Smooth muscle cell of the brain vasculature (primary cell): Measurements from ENCODE around the gene PTPRCAP.
"Not testable (repeated sequence)": the region's sequence is repeated elsewhere in the genome, so short reads cannot be mapped to it uniquely, and the experiment has no call there.

Experiments
- DNase-seq: peaks from one replicate; pipeline ENCODE4 v3.0.0-alpha.2; 2012; ENCODE audit warnings: low read depth, low spot score

PTPRCAP gene

GRCh38 chr11:67427364-67427859 is 10.1 kb downstream of the PTPRCAP start:
- DNase-seq: not testable (repeated sequence)

GRCh38 chr11:67423891-67424613 is 13.4 kb downstream of the PTPRCAP start:
- DNase-seq: no peak

GRCh38 chr11:67423466-67423865 is 14.0 kb downstream of the PTPRCAP start:
- DNase-seq: no peak

GRCh38 chr11:67422891-67423290 is 14.6 kb downstream of the PTPRCAP start:
- DNase-seq: no peak

- DNase-seq: no peak
Observed at GRCh38 chr11:67421430-67422031, 16.0 kb downstream of the PTPRCAP start.

DNA sequence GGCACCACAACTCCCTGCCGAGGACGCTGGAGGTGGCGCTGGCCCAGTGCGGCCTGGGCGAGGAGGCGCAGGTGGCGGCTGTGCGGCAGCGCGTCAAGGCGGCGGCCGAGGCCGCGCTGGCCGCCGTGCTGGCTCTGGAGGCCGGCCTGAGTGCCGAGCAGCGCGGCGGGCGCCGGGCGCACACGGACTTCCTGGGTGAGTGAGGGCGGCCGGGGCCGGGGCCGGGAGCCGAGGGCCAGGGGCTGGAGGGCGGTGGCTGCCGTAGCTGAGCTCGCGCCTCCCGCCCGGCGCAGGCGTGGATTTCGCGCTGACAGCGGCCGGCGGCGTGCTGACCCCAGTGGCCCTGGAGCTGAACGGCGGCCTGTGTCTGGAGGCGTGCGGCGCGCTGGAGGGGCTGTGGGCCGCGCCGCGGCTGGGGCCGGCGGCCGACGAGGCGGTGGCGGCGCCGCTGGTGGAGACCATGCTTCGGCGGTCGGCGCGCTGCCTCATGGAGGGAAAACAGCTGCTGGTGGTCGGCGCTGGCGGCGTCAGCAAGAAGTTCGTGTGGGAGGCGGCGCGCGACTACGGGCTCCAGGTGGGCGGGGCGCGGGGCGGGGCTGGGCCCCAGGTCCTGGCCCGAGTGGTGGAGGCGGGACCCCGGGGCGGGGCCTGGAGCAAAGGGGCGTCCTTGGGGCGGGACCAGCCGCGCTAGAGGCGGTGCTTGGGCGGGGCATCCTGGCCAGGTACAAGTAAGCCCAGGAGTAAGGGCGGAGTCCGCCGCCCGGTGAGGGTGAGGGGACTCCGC is 16.6 kb downstream of the PTPRCAP start:
- DNase-seq: peak; percentile 74

DNA sequence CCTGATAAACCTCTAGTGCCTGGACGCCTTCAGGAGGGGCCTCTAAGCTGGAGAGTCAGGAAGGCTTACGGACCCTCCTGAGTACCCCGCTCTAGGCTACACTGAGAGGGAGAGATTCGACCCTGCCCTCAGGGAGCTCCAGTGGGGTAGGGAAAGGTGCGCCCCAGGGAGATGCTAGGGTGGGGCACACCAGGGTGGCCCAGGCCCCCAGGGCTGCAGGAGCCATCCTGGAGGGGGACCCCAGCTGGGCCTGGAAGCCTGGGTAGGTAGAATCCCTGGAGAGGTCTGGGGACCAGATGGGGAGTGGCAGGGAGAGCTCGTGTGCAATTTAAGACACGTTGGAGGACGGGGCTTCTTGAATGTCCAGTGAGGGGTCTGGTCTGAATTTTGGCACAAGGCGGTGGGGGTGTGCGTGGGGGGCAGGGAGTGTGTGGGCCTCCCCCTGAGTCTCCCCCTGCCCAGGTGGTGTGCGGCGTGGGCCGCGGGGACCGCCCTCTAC is 17.3 kb downstream of the PTPRCAP start:
- DNase-seq: no peak

DNA sequence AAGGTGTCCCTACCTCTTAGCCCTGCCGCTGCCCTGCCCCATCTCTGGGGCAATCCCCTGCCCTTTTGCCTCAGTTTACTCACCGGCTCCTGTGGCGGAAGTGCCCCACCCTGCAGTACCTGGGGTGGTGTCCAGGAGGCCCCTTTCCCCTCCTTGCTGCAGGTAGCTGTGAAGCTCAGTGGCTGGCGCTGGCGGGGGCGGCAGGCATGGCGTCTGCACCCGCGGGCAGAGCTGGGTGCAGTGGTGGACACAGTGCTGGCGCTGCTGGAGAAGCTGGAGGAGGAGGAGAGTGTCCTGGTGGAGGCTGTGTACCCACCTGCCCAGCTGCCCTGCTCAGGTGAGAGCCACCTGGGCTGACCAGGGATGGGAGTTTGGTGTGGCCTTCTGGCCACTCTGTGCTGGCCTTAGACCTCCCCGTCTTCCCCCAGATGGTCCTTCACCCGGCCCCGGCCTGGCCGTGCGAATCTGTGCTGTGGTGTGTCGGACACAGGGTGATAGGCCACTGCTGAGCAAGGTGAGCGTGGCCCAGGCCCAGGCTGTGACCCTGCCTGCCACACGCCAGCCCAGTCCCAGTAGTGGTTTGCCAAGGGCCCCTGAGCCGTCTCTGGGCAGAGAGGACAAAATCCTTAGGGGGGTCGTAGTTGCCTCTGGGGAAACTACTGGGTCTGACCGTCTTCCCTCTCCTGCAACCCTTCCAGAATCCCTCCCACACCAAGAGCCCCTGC is 18.0 kb downstream of the PTPRCAP start:
- DNase-seq: no peak

DNA sequence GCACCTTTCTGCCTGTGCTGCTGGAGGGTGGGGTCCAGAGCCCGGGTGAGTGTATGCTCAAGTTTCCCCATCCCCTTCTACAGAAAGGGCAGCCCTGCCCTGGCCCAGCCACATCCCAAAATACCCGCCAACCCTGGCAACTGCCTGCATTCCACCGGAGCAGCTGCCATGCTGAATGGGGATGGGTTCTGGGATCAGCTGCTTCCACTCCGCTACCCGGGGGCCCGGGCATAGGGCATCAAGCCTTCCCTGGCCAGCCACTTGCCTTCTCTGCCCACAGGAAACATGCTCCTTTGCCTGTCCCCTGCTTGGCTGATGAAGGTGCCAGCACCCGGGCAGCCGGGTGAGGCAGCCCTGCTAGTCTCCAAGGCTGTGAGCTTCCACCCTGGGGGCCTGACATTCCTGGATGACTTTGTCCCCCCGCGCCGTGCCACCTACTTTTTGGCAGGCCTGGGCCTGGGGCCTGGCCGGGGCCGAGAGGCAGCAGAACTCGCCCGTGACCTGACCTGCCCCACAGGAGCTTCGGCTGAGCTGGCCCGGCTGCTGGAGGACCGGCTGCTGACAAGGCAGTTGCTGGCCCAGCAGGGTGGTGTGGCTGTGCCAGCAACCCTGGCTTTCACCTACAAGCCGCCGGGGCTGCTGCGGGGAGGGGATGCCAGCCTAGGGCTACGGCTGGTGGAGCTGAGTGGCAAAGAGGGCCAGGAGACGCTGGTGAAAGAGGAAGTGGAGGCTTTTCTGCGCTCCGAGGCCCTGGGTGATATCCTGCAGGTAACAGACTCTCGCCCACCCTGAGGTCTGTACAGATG is 18.8 kb downstream of the PTPRCAP start:
- no peak for DNase-seq

- no peak for DNase-seq
Observed at GRCh38 chr11:67417425-67417824, 20.1 kb downstream of the PTPRCAP start.

GRCh38 chr11:67416416-67417335 is 20.8 kb downstream of the PTPRCAP start:
- no peak for DNase-seq

GRCh38 chr11:67415501-67416304 is 21.8 kb downstream of the PTPRCAP start, which contains the start of gene CARNS1:
TSS of gene CARNS1 (plus strand) at chr11:67415678. CDS start at chr11:67416200, 522 bp downstream.
- DNase-seq: no peak

GRCh38 chr11:67413266-67413849 is 24.1 kb downstream of the PTPRCAP start:
- no peak for DNase-seq

DNA sequence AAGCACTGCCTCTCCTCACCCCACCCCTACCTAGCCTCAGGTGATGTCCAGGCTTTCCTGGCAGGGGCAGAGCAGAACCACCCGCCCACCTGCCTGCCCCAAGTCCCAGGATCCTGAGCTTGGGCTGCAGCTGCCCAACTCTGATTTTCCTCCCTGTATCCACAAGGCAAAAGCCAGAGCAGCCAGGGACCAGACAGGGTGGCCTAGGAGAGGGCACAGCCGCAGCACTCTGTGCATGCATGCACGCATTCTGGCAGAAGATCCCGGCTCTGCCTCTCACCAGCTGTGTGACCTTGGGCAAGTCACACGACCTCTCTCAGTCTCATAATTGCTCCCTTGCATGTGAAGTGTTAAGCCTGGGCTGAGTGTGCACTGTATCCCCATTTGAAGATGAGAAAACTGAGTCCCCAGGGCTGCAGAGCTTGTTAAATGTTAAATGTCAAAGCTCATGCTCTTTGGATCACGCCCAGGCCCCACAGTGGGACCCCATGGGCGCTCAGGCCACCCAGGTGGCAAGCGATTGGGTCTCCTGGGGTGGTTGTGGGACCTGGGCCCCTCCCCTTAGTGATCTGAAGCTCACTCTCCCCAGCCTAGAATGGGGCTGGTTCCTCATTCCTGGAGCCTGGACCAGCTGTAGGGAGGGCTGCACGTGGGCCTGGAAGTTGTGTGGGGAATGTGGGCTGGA is 24.8 kb downstream of the PTPRCAP start:
- no peak for DNase-seq

GRCh38 chr11:67411785-67412152 is 25.7 kb downstream of the PTPRCAP start:
- DNase-seq: no peak

- no peak for DNase-seq
Observed at GRCh38 chr11:67410984-67411784, 26.3 kb downstream of the PTPRCAP start.

GRCh38 chr11:67410369-67410831 is 27.1 kb downstream of the PTPRCAP start:
- no peak for DNase-seq
